Stomach (tissue), 4 donors: ENCODE data around the gene PARP8.

Experiments used
- CTCF ChIP-seq, 7 experiments: fragments of 450-650 bp in 4 of 7; fragments of 200-600 bp in 3 of 7; sonication (generic) in 3 of 7; IDR thresholded peaks; one replicate each; pipeline ENCODE4 v1.5.1; 2016 to 2019; ENCODE audit warnings: antibody characterized with exemption in 7 of 7, control low read depth in 2 of 7, mild to moderate bottlenecking in 1 of 7
- EP300 ChIP-seq: sonication (generic); formaldehyde crosslinking; IDR thresholded peaks from one replicate; pipeline ENCODE4 v1.6.1; 2017; ENCODE audit warnings: antibody characterized with exemption
- POLR2A ChIP-seq, 4 donors: fragments of 450-650 bp; IDR thresholded peaks; one replicate each; pipeline ENCODE4 v1.6.1; 2016; ENCODE audit warnings: antibody characterized with exemption in 4 of 4, control low read depth in 2 of 4, mild to moderate bottlenecking in 1 of 4, moderate library complexity in 1 of 4
- POLR2AphosphoS5 ChIP-seq, 3 donors: sonication (generic); formaldehyde crosslinking; IDR thresholded peaks; one replicate each; pipeline ENCODE4 v1.6.1; 2016; ENCODE audit warnings: antibody characterized with exemption in 3 of 3

GRCh38 chr5:50864466-50864865 lies 198.0 kb downstream of the PARP8 start:
- TF ChIP-seq CTCF (IDR thresholded peaks at IDR 0.05) (no peak), POLR2A (IDR thresholded peaks at IDR 0.05) (no peak), EP300 (no peak), POLR2AphosphoS5 (IDR thresholded peaks at IDR 0.05) (no peak)
